ENCODE data around the gene SLC25A21.

SLC25A21 gene

DNA sequence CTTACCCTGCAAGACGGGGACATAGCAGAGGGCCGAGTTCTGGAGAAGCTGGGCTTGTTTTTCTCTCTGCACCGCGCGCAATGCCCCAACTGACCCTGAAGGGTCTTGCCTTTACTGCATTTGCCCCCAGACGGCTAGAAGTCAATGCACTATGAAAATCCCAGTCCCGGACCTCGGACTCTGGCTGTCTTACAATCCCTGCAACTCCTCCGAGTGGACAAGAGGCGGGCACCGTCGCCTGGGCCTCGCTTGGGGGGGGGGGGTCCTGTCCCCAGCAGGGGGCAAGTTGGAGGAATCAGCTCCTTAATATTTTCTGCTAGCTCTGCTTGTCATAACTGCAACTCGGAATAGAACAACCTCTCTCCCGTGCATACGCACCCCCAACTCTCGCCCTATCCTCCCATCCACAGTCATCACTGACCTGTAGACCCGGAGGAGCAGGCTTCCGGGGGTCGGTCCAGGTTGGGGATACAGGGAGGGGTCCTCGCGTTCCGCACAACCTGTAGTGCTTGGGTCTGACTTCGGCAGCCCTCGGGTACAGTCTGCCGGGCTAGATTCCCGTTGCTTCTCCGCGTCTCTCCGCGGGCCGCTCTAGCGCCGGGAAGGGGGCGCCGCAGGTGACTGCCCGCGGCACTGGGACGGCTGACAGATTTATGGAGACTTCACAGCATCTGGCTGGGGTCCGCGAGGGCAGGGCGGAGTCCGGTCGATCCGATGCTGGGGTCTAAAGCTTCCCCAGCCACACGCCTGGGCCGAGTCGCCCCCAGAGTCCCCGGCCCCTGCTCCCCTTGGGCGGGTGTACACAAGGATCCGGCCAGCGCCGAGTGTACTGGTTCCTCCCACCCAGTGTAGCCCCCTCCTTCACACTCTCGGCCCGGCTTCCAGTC lies 514.0 kb downstream of the SLC25A21 start:
- no peak for DNase-seq

DNA sequence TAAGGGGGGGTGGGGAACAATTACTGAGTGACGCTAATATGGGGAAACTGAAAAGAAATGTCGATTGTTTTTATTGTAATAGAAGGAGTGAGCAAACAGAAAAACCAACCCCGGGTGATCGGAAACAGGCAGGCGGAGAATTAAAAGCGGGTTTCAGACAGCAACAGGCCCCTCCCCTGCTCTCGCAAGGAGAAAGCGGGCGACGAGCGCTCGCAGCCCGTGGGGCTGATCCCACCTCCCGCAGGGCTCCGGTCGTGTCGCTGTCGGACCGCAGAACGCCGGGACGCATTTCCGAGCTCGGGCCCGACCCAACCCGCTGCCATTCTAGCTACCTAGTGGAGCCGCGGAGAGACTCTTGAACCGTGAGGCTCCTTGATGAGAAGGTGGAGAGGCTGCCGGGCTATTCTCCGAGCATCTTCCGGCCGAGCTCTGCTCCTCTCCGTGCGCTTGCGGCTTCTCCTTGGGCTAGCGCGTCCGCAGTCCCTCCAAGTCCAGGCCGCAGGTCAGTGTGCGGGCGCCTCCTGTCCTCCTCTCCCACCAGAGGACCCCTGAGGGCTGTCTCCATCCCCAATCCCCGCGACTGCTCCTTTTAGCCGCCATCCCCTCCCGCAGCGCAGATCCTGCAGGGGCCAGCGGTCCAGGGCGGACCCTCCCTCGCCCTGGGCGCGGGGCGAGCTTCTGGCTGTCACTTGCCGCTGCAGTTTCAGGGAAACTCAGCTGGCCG lies 514.8 kb downstream of the SLC25A21 start:
- no peak for DNase-seq

DNA sequence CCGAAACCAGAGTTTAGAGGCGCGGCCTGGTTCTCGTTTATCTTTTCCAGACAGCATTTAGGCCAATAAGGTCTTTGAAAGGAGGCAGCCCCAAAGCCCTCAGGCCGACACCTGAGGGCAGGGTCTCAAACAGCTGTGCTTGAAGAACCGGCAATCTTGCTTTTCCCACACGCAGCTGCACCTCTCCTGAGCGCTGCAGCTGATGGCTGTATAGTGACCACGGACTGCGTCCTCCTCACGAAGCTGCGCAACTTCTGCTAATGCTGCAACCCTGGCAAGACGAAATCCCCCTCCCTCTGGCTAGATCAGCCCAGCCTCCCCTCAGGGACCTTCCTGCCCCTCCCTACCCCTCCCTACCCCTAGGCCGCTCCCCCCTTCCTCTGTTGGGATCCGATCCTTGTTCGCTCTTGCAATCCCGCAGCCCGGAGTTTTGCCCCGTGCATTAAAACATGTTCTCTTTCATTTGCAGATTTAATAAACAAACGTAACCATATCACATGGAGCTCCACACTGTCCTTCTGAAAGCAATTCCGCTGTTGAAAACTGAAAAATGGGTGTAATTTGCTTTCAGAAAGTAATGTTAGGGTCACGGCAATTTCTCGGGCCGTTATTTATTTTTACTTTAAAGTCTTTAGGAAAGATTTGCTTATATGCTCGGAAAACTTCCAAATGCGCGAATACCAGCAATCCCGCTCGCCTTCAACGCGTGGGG lies 515.6 kb downstream of the SLC25A21 start:
- DNase-seq = no peak

DNA sequence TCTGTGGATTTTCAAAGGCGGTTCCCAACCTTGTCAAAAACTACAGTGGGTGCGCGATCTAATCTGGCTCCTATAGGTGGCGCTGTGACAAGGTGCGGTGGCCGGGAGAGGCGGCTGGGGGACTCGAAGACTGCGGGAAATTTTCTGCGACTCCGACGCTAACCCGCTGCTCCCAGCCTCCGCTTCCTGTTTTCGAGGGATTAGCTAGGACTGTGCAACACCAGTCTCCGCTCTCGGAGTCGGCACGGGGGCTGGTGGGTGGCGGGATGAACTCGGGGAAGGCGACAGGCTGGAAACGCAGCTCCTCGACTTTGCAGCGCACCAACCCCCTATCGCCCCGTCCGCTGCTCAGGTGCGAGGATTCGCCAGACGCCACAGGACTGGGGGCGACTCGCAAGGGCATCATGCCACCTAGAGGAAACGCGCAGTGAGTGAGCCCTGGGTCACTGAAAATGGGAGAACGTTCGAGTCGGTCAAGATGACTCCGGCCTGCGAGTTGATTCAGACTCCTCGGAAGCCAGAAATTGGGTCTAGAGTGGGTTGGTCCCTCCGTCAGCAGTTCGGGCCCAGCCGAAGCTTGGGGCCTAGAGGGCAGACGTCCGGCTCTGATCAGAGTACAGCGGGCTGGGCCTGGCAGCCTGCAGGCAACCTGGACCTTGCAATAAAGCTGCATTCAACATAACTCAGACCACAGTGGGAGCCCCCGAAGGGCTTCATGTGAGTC lies 516.3 kb downstream of the SLC25A21 start:
- no peak for DNase-seq

DNA sequence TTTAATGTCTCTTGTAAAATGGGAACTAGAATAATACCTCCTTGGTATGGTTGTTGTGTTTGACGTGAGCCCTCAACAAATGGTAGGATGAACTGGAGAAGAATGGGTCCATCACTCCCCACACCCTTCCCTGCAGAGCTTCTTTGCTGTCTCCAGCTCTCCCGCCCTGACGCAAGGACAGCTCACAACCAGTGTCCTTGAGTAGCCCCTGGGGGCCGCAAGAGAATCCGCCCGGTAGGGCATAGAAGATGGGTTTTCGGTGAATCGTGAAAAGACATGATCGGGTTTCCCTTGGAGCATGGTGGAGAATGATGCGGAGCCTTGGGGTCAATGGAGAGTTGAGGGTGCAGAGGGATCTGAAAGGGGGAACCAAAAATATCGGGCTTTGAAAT lies 516.8 kb downstream of the SLC25A21 start:
- no peak for DNase-seq

DNA sequence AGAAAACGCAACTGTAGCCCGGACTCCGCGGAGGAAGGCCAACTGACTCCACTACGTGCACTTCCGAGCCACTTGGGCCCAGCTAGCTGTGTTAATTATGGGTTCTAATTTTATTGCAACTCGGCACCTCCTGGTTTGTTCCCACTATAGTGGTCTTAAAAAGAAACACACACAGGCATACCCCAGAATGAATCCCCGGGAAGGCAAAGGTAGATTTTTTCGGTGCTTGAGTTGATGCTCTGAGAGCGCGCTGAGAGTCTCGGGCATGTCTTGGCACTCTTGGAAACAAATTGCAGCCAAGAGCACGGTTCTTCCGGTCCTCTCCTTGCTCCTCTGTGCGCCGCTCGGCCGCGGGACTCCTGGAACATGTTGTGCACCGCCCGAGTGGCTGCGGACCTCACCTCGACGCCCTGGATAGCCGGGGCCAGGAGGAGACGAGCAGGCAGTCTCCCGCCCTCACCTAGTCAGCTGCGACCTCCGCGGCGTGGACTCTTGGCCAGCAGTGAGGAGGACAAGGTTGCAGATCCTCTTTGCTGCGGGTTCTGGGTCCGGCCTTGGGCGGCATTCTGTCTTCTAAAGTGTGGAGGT lies 517.5 kb downstream of the SLC25A21 start:
- no peak for DNase-seq

DNA sequence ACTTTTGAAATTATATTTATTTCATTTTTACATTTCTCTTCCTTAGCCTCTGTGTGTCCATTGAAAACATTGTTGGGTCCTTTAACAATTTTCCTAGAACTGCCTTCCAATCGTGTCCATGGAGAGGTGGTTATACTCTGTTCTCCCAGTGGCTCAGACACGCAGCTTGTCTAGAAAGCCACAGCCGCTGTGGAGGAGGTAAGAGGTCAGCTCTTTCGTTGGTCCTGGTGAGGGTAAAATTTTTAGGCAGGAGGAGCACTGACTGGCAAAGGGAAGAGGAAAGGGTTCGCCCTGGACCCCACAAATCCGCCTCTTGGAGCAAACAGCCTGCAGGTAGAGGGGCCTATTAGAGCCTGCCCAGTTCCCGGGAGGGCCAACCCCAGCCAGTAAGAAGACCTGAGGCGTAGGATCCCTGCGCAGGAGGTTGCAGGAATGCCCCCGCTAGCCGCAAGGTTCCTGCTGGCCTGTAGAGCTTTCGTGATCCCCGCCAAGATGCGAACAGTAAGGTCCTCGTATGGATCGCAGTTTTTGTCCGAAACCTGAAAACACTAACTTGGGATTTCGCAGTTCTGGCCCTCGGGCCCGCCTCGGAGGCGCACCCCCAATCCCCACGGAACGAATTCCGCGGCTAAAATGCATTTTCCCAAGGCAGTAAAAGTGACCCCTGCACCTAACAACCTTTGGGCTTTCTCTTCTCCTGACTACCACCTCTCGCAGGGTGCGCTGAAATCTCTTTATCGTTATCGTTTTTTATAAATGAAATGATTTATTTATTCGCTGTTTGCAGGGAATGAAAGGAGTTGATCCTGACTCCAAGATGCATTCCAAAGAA lies 518.2 kb downstream of the SLC25A21 start:
- no peak for DNase-seq

DNA sequence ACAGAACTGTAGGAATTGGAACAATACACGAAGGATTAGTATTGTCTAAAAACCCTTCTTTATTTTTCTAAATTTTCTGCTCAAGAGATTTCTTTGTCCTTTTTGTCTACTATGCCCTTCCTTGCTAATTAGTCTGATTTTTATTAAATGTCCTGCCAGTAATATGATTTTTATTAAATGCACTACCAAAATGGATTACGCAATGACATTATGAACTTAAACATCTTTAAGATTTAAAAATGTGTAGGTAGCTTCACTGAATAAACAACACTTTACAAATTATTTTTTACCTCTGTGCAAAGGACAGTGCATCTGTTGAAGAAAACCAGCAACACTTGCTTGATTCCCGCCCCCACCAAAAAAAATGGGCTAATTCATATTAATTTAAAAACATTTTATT lies 519.0 kb downstream of the SLC25A21 start:
- no peak for DNase-seq

DNA sequence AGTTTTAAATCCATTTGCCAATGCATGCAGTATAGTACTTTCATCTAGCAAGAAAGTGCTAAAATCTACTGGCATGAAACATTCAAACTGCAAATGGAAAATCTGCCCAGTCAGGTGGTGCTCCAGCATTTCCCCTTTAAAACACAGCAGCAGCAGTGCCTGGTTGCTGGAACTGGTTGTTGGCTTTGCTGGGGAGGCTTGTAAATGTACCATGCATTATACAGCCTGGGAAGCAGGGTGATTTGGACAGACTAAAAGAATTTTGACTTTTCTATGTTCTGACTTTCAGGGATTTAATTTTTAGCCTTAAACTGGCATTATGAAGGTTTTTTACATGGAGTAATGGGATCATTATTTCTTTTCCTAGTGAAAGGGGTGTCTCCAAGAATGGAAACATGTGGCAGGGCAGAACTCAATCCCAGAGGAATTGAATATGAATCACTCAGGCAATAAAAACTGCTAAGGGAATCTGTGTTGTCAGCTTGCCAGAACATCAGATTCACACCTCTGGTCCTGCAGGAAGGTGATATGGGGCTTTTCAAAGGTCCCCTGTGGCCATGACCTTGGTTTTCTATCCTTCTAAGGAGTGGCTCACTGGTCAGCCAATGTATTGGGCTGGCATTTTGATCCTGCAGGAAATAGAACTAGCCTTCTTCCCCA lies 519.7 kb downstream of the SLC25A21 start:
- DNase-seq = no peak

DNA sequence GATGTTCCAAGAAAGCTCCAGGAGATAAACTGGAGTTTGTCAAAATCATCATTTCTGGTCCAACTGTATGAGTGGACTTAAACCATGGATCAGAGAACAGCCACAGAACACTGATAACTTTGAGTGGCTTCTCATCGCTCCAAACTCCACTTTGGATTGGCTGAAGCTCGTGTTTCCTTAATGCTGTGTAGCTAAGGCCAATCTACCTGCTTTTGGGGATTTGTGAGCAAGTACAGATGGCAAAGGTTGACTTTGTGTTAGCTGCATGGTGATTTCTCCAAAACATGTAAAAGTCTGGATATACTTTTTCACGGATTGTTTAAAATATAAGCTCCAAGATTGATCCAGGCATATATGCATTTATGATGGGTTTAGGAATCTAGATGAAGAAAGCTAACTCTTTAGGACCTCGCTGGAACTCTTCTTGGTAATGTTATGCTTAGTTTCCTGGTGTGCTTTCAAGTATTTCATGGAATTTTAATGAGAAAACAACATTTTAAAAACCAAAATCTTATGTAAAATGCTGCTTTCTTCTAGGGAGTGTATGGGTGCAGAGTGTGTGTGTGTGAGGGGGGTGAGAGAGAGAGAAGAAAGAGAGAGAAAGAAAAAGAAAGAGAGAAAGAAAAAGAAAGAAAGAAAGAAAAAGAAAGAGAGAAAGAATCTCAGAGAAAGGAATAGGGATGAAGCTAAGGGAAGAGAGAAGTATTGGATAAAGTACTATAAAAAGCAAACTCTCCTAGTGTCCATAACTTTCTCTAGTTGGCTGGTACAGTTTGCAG lies 522.3 kb downstream of the SLC25A21 start:
- no peak for DNase-seq

DNA sequence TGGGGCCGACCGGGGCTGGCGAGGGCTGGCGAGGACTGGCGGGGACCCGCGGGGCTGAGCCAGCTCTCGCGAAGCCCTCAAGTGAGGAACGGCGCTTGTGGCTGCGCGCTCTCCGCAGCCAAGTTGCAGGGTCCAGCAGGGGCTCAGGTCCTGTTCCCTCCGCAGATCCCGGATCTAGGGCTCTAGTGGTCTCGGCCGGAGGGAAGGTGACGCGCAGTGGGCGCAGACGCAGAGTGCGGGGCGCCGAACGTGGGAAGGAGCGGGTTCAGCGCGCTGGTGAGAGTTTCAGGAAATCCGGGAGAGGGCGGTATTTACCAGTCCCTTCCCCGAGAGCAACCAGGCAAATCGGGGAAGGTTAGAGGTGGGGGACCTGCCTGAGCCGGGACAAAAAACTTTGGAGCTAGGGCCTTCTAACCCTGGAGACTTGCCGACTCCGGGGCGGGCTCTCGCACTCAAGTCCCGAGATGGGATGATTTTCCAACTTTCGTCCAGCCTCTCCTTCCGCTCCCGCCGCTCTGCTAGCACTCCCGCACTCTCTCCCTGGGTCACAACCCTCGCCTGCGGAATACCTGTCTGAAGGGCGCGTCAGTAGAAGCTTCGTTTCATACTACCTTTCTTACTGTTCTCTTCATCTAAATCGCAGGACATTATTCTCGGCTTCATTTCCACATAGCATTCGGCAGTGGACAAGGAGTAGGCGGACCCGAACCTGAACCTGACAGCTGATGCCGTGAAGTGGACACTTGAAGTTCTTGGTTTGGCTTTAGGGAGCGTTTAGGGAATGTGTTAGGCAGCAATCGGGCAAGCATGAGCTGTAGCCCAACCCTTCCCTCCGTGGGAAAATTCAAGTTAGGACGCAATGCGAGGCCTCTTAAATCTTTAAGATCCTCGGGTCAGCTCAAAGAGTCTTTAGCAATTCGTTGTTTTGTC lies 524.3 kb downstream of the SLC25A21 start:
- no peak for DNase-seq

DNA sequence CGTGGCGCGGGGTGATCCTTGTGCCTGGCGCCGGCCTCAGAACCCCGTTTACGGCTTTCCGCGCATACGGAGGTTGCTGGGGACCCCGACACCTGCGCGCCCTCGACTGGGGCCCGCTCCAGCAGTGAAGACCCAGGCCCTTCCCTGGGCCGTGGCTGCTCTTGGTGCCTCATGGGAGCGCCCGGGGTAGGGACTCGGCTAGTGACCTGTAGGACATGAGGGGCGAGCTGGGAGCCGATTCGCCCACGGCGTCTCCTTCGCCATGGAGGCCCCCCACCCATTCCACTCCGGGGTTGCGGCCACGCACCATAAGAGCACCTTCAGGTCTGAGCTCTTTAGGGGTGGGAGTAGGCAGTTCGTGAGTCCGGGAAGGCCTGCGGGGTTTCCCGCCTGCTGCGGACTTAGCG lies 525.0 kb downstream of the SLC25A21 start:
- DNase-seq = no peak

DNA sequence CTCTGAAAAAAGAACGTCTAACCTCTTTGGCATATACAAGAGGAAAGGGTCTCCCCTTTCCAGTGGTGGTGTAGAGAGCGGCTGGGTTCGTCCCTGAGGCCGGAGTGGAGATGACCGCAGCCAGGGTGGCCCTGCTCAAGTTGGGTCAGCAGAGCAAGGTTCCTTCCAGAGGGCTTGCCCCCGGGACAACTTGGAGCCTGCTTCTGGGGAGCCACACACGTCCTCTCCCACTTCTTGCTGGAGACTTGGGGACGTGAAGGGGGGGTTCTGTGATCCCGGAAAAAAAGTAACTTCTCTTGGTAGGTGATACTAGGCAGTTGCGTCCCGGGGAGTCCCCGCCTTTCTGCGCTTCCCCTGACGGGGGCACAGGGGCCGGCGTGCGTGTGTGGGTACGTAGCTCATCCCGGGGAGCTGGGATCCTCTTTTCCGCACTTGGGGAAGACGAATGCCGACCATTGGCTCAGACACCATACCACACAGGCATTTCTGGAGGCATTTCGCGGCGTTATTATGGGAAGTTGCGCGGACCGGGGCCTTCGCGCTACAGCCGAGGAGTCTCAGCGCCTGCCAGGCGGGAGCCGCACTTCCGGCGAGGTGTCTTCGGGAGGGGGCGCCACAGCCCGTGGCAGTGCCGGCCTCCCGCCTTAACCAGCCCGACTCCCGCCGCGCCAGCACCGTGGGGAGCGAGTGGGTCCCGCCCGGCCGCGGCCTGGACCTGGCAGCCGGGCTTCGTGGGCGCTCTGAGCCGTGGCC lies 525.6 kb downstream of the SLC25A21 start:
- DNase-seq = no peak

DNA sequence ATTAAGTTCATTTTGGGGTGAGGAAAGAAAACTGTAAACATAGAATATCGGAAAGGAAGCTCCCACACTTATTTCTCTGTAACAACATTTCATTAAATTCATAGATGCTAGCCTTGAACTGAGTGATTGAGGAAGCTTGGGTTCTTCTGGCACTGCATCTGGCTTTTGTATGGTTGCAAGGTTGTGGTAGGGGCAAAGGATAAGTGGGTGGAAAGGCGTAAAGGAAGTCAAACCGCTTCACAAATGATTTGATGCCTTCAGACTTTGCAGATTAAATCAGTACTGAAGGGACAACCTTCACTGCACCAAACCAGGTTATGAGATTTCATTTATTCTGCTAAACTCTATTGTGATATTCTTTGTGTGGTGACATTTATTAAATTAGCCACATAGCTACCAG lies 538.8 kb downstream of the SLC25A21 start:
- DNase-seq = no peak

Data from GDM1 (cell line).